ENCODE results near the gene TUBE1. TPM values are rescaled to one million over a fixed set of nuclear protein-coding genes. Genes with fewer than 3 reads are reported as not detected.

The TUBE1 gene
- total RNA-seq, 1 donor from 2014 or later: 25.8 TPM

DNA sequence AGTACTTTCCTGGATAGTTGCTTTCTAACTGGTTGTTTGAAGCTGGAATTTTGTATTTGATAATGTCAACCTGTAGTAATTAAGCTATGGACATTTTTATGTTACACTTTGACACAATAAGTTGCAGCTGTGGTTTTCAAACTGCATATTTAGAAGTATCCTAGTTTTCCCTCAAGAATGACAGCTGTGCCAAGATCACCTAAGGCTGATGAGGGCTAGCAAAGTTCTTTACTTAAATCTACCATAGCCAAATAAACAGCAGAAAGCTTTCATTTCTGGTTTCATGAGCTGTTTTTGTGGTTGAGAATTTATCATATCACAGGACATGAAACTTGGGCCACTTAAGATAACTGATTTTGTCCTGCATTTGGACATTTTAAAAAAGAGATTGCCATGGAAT lies 30.8 kb upstream of the TUBE1 start:
- Mint-ChIP-seq H3K9me3 (ENCODE audit: low read depth) (no peaks in the 10 kb centered on the region), H3K36me3 (ENCODE audit: insufficient read depth) (no peaks in the 10 kb centered on the region), H3K4me3 (ENCODE audit: low read depth) (no peak overlapping the region), H3K27me3 (no peaks in the 10 kb centered on the region), H3K27ac (no peak overlapping the region), H3K4me1 (ENCODE audit: low read depth) (no peaks in the 10 kb centered on the region)
- DNase-seq (ENCODE audit: low spot score, unreplicated experiment): no peak
- TF ChIP-seq, protein P1, sequence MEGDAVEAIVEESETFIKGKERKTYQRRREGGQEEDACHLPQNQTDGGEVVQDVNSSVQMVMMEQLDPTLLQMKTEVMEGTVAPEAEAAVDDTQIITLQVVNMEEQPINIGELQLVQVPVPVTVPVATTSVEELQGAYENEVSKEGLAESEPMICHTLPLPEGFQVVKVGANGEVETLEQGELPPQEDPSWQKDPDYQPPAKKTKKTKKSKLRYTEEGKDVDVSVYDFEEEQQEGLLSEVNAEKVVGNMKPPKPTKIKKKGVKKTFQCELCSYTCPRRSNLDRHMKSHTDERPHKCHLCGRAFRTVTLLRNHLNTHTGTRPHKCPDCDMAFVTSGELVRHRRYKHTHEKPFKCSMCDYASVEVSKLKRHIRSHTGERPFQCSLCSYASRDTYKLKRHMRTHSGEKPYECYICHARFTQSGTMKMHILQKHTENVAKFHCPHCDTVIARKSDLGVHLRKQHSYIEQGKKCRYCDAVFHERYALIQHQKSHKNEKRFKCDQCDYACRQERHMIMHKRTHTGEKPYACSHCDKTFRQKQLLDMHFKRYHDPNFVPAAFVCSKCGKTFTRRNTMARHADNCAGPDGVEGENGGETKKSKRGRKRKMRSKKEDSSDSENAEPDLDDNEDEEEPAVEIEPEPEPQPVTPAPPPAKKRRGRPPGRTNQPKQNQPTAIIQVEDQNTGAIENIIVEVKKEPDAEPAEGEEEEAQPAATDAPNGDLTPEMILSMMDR (IDR thresholded peaks at IDR 0.05; ENCODE audit: unreplicated experiment): no peak

- Mint-ChIP-seq H3K27me3 (no peaks in the 10 kb centered on the region), H3K9me3 (ENCODE audit: low read depth) (no peaks in the 10 kb centered on the region), H3K4me3 (ENCODE audit: low read depth) (no peak overlapping the region), H3K36me3 (ENCODE audit: insufficient read depth) (no peaks in the 10 kb centered on the region), H3K27ac (no peak overlapping the region), H3K4me1 (ENCODE audit: low read depth) (no peaks in the 10 kb centered on the region)
- TF ChIP-seq, protein P1 (IDR thresholded peaks at IDR 0.05; ENCODE audit: unreplicated experiment): no peak
- DNase-seq (ENCODE audit: low spot score, unreplicated experiment): no peak
Observed at GRCh38 chr6:112117554-112117953, 30.3 kb upstream of the TUBE1 start.

DNA sequence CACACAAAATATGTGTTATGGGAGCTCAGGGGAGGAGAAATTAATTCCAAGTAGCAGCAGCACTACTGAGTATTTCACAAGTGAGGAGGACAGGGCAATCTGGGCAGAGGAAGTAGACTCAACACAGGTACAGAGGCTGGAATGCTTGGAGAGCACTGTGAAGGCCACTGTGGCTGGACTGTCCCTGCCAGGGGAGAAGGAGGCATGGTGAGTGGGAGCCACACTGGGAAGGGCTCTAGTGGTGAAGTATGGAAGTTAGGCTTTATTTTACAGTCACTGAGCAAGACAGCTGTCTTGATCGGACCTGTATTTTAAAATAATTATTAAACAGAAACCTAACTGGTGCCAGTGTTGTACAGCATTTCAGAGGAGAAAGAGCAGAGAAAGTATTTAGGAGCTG lies 28.9 kb upstream of the TUBE1 start:
- Mint-ChIP-seq H3K4me3 (ENCODE audit: low read depth) (no peak overlapping the region), H3K27ac (no peak overlapping the region), H3K4me1 (ENCODE audit: low read depth) (no peaks in the 10 kb centered on the region), H3K27me3 (no peaks in the 10 kb centered on the region), H3K36me3 (ENCODE audit: insufficient read depth) (no peaks in the 10 kb centered on the region), H3K9me3 (ENCODE audit: low read depth) (no peaks in the 10 kb centered on the region)
- TF ChIP-seq, protein P1 (IDR thresholded peaks at IDR 0.05; ENCODE audit: unreplicated experiment): peak; percentile 30
- DNase-seq (ENCODE audit: low spot score, unreplicated experiment): no peak

GRCh38 chr6:112114577-112115223 lies 27.4 kb upstream of the TUBE1 start:
- no peaks in the 10 kb centered on the region for H3K36me3 Mint-ChIP-seq (ENCODE audit: insufficient read depth)

GRCh38 chr6:112113918-112114317 lies 26.6 kb upstream of the TUBE1 start:
- TF ChIP-seq, protein P1 (IDR thresholded peaks at IDR 0.05; ENCODE audit: unreplicated experiment): no peak
- H3K27ac Mint-ChIP-seq: no peak overlapping the region
- no peak for DNase-seq (ENCODE audit: low spot score, unreplicated experiment)
- H3K4me1 Mint-ChIP-seq (ENCODE audit: low read depth): peaks cover 4% of the 10 kb centered on the region
- no peaks in the 10 kb centered on the region for H3K9me3 Mint-ChIP-seq (ENCODE audit: low read depth)
- no peaks in the 10 kb centered on the region for H3K27me3 Mint-ChIP-seq
- H3K4me3 Mint-ChIP-seq (ENCODE audit: low read depth): no peak overlapping the region
- no peaks in the 10 kb centered on the region for H3K36me3 Mint-ChIP-seq (ENCODE audit: insufficient read depth)

More at GRCh38 chr6:112114577-112115223, 27.4 kb upstream of the TUBE1 start:
- no peak overlapping the region for H3K4me3 Mint-ChIP-seq (ENCODE audit: low read depth)
- TF ChIP-seq, protein P1 (IDR thresholded peaks at IDR 0.05; ENCODE audit: unreplicated experiment): no peak
- DNase-seq (ENCODE audit: low spot score, unreplicated experiment): no peak
- H3K9me3 Mint-ChIP-seq (ENCODE audit: low read depth): no peaks in the 10 kb centered on the region
- no peaks in the 10 kb centered on the region for H3K4me1 Mint-ChIP-seq (ENCODE audit: low read depth)
- no peak overlapping the region for H3K27ac Mint-ChIP-seq
- H3K27me3 Mint-ChIP-seq: no peaks in the 10 kb centered on the region
